Inflammatory macrophage treated with lipopolysaccharide for 4 hours (primary cell): ENCODE measurements around the gene PLEK.
A peak's percentile ranks its signal among the peaks of the same experiment; 100 is the strongest.
"Not testable (repeated sequence)": the region's sequence is repeated elsewhere in the genome, so short reads cannot be mapped to it uniquely, and the experiment has no call there.

Experiments used
- DNase-seq: peaks from one replicate; pipeline ENCODE4 v3.0.0-alpha.2; 2020

Gene PLEK

DNA sequence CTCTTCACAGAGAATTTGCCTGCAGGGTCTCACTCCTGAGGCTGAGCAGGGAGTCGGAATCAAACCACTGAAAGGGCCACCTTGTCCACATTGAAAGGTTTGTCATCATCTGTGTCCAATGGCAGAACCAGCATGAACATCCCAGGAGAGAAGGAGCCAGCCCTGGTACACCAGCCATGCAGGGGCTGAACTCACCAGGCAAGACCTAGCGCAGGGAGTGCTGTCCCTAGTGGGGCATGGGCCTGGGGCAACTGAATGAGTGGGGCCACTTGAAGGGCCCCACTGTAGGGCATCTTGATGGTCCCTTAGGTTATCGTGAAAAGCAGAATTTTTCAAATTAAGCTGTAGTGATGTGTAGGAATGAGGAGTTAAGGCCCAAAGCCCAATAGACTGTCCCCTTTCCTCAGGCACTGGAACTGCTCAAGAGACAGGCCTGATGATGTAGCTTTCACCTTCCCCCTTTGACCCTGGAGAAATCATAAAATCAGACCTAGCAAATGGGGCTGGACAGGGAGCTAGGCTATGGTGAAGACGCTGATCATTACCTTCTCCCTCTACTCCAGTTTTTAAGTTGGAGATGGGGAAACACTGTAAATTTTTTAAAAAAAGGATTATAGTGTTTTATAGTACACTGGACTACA is 8.4 kb upstream of the PLEK start:
- no peak for DNase-seq

DNA sequence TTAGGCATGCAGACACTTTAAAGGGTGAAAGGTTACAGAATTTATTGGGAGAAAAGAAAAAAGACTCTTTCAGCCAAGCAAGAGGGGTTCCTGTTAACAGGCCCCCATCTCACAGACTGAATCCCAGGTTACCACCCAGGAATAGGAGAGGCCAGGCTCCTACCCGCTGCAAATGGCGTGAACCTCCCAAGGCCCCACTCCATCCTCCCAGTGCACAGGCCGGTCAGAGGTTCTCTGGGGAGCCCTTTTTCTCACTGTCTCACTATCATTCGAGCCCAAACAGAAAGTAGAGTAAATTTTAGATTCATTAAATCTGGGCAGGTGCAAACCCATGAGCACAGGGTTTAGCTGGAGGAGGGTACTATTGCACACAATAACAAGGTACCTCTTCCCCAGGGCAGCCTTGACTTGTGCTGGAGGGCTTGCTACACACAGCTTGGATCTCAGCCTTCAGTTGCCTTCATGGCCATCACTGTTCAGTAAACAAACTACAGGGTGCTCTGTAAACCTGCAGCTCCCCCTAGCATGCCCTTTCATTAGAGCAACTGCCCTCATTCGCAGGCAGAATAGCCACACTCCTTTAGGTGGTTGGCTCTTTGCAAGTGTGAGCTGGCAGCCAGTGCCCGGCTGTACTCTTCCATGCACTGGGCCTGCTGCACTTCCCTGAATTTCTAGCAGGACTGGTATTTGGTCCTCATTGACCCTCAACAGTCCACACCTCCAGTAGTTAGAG is 7.3 kb upstream of the PLEK start:
- DNase-seq: peak; percentile 64

DNA sequence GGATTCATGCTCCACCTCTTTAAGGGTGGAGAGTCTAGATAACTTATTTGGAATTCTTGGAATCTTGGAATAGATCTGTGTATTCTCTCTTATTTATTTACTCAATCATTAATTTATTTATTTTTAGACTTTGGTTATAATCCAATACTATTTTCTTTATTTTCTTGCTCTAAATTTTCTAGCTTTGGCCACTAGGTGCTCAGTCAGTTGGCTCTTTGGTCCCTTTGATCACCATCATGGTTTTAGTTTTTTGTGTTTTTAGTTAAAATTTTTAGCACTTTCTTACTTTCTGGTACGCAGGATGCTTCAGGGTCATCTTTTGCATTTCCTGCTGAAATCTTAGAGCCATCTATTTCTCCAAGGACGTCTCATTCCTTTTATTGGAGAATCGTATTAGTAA is 5.2 kb upstream of the PLEK start:
- no peak for DNase-seq

DNA sequence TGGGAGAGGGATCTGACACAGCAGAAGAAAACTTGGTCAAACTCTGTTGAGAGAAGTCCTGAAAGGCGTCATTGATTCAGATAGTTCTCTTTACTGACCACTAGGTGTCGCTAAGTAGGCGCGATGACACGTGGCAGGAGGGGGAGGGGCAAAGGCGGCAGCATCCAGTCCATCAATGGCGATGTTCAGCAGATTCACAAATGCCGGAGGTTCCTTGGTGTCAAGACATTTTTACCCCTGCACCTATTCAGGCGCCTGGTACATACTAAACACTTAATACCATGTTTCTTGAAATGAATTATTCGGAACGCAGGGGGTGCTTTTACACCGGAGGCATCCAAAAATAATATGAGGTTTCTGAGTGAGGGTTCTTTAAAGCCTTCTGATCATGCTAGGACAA is 3.0 kb upstream of the PLEK start:
- DNase-seq: peak; percentile 83

DNA sequence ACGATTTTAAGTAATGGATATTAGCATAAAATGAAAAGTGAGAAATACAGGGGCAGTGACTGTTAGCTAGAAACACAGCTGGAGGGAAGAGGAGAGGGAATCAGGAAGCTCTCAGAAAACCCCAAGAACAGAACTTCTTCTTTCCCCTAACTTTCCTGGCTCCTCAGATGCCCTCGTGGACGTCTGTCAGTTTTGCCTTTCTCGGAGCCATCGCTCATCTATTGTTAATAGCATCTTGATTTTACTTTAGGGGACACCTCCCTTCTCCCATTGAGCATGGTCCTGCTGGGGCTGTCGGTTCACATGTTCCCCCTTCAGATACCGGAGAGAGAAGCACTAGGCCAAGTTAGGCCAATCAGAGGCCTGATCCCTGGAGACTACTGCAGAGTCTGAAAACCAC is 2.3 kb upstream of the PLEK start:
- DNase-seq: peak; percentile 59

DNA sequence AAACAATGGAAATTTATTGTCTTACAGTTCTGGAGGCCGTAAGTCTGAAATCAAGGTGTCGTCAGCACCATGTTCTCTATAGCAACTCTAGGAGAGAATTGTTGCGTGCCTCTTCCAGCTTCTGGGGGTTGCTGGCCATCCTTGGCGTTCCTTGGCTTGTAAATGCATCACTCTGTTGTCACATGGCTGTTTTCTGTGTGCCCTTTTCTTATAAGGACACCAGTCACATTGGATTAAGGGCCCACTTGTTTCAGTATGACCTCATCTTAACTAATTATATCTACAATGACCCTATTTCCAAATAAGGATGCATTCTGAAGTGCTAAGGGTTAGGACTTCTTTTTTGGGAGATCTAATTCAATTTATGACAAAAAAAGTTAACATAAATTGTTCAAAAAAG is 1.4 kb upstream of the PLEK start:
- DNase-seq: peak; percentile 80

DNA sequence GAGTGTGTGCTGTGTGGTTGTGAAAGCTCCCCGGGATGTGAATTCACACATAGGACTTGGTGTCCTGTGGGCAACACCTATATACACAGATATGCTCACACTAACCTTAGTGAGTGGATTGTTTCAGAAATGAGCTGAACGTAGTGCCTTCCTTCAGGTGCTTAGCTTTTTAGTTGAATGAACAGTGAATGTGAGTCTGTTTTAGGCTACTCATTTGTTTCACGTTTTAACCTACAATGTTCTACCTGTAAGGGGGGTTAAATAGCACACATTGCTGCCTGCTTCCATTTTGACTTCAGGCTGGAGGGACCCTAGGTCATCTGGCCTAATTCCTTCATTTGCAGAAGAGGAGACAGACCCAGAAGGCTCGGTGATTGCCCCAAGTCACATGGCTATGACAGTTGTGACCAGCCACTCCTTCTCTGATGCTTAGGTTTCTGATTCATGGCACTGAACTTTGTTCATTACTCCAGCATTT is 1.0 kb downstream of the PLEK start:
- peak; percentile 86 for DNase-seq

DNA sequence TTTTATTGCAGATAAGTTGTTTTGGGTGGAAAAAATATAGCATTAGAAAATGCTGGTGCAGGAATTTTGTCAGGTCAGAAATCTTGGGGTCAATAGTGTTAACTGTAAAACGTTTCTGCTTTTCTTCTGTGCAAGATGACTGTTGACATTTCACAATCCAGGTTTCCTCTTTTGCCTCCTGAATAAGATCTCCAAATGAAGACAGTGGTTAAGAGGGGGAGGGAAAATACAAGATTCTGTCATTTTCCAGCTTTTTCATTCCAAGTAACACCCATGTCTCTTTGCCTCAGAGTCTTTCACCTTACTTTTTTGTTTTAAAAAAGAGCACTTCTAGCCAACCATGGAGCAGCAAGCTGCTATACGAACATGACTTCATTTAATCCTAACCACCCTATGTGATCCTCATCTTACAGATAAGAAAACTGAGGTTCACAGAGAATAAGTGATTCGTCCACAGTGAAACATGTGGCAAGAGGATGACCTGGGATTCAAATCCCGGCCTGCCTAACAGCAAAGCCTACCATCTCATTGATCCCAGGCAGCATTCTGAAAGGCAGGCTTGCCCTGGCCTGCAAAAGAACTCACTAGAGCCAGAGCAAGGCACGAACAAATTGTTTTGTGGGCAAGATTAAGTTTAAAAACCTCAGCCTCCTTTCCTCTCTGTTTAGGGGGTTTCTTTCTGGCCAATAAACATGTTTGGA is 3.0 kb downstream of the PLEK start:
- peak; percentile 84 for DNase-seq

DNA sequence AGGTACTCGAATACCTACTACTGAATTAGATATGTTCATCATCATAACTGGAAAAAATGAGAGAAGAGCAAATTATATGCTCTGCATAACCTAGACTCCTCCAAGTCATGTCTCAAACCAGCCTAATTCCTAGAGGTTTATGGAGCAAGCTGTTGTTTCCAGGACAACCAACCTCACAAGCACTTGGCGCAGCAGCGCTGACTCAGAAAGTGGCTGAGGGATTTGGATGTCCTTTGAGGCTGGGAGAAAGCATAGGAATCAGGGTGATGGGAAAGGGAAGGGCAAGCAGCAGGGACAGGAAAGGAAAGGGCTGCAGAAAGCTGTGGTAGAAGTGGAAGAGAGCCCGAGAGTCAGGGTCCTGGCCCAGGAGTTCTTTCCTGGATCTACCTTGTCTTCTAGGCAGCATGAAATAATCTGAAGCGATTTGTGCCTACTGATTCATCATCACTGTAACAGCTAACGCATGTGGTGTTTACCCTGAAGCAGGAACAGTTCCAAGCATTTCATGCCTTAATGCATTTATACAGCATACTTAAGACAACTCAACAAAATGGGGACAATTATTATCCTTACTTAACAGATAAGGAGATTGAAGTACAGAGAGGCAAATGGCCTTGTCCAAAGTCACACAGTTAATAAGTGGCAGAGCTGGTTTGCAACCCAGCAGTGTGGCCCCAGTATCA is 3.7 kb downstream of the PLEK start:
- DNase-seq: no peak

DNA sequence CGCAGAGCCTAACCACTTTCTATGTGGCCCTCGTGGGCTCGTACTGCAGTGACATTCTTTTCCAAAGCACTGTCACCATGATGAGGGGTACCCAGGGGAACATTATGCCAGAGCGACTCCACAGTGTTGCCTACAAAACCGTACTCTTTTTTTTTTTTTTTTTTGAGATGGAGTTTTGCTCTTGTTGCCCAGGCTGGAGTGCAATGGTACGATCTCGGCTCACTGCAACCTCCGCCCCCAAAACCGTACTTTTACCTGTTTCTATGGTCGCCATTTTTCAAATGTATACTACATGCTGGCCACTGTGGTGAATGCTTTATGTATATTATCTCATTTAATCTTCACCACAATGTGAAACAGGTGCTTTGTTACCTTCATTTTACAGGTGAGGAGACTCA is 4.3 kb downstream of the PLEK start:
- no peak for DNase-seq

DNA sequence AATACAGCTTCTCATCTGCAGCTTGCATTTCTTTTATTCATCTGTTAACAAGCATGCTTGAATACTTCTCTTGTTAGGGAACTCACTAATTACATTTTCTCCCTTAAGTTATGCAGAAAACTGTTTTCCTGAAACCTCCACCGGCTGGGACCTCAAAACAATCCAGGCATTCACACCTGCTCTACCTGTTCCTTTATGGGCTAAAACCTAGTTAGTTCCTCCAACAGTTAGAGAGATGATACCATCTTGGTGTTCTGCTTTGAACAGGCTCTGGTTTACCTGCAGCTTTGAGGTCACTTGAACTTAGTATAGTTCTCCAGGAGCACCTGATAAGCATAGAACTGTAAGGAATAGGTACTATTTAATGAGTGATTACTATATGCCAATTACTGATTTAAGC is 6.1 kb downstream of the PLEK start:
- DNase-seq: no peak

DNA sequence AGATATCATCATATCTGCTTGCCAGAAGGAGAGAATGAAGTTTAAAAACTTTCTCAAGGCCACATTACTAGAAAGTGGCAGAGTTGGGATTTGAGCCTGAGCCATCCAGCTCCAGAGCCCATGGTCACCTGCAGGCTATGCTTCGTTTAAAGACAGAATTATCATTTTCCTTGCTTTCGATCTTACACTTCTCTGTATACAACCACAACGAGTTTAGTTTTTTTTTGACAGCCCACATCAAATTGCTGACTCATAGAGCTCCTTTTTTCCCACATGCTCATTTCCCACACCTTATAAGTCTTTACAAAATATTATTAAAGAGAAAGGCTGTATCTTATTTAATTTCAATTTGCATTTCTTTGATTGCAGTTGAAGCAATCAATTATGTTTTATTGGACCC is 6.5 kb downstream of the PLEK start:
- peak; percentile 38 for DNase-seq

DNA sequence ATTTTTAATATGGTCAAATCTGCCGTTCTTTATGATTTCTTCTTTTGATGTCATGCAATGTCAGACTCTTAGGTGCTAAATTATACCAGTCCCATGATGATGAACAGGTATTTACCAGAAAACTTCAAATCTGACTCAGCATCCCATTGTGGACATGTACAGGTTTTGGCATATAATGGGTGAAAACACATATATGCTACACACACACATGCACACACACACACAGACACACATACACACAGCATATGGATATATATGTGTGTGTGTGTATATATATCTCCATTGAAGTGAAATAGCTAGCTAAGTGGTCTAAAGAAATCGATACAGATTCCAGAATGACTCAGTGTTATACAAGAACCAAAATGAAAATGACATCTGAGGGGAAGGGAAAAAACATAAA is 7.4 kb downstream of the PLEK start:
- DNase-seq: no peak

DNA sequence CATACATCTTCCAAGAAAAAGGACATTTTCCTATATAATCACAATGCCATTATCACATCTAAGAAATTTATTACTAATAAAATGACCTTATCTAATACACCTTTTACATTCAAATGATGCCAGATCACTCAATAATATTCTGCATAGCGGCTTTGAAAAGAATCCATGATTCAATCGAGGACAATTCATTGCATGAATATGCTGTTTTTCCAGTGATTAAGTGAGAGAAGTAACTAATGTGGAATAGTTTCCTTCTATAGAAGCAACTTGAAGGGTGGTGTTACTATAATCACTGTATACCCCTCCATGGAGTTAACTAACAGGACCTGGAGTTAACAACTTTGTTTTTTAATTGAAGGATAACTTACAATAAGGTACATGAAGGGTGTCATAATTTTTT is 9.1 kb downstream of the PLEK start:
- DNase-seq: no peak

DNA sequence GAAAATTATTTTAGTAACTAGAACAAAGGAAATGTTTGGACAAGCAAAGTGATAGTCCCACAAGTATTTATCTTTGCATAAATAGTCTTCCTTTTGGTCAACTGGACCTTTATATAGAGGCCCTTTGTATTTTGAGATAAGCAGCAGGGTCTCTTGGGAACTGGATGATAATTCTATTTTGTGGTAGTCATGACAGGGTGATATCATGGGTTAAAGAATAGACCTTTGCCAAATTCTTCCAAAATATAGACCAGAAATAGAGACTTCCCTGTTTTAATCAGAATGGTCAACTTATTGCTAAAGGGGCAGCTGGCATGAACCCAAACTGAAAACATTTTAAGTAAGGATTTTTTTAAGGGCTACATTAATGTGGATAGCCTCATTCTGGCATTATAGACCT is 10.5 kb downstream of the PLEK start:
- peak; percentile 48 for DNase-seq

DNA sequence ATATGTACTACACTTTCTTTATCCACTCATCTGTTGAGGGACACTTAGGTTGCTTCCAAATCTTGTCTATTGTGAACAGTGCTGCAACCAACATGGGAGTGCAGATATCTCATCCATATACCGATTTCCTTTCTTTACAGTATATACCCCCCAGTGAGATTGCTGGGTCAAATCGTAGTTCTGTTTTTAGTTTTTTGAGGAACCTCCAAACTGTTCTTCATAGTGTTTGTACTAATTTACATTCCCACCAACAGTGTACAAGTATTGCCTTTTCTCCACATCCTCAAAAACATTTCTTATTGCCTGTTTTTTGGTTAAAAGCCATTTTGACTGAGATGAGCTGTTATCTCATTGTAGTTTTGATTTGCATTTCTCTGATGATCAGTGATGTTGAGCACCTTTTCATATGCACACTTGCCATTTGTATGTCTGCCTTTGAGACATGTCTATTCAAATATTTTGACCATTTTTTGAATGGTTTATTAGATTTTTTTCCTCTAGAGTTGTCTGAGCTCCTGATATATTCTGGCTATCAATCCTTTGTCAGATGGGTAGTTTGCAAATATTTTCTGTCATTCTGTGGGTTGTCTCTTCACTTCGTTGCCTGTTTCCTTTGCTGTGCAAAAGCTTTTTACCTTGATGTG is 12.2 kb downstream of the PLEK start:
- DNase-seq: peak; percentile 50

DNA sequence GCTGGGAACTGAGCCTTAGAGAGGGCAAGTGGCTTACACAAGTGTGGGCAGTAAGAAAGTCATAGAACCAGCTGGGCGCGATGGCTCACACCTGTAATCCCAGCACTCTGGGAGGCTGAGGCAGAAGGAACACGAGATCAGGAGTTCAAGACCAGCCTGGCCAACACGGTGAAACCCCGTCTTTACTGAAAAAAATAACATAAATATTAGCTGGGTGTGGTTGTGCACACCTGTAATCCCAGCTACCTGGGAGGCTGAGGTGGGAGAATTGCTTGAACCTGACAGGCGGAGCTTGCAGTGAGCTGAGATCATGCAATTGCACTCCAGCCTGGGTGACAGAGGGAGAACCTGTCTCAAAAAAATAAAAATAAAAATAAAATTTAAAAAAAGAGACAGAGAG is 13.7 kb downstream of the PLEK start:
- DNase-seq: not testable (repeated sequence)

DNA sequence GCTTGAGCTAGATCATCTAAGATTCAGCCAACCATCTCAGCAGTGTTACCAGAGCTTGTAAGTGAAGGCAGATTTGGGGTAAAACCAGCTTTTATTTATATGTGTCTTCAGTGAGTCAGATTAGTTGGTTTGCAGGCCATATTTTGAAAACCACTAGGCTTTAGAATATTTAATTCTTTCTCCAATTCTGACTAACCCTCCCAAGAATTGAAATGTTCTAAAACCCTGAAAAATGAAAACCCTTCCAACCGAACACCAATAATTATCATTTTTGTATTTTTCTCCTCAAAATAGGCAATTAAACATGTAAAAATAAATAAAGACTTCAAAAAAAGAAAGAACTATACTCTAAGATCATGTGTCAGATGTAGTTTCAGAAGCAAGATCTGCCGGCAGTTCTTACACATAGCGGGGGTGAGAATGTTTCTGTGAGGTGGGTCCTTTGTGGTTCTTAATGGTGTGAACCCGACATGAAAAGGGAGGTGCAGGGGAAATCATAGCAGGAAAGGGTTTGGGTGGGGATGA is 14.2 kb downstream of the PLEK start:
- DNase-seq: no peak

DNA sequence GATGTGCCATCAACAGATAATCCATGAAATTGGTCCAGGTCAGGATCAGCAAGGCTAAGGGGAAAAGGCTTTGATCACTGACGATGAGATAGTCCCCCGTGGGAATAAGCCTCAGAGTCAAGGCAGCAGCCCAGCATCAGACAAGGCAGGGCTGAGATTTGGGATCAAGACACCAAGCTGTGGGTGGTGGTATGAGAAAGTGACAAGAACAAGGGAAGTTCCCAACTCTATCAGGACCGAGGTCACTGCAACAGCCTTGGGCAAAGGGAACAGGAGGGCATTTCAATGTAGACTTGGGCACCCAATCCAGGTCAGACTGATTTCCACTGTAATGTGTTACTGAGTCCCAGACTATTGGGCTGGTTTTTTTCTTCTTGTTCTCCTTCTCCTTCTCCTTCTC is 18.7 kb downstream of the PLEK start:
- peak; percentile 49 for DNase-seq

DNA sequence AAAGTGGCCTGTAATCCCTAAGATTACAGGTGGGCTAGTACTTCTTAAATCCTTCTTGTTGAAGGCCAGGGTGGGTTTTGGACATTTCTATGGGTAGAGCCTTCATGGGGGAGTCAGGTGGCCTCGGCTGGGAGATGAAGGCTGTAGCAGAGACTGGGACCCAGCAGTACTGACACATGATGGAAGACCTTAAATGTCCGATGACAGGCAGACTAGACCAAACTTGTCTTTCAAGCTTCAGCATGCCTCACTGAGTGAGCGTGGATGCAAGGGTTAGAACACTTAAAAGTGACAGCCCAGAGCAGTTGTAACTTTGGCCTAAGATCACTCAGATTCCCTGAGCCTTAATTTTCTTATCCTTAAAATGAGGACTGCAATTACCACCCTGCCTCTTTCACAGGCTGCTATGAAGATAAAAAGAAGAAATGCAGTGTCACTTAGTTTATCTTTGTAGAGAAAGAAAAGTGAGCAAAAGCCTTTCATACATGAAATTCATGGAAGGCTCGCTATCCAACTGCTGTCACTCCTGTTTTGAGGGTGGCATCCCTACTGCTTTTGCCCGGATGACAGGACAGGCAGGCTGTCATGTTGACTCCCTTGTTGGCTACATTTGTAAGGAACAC is 19.5 kb downstream of the PLEK start:
- DNase-seq: no peak

DNA sequence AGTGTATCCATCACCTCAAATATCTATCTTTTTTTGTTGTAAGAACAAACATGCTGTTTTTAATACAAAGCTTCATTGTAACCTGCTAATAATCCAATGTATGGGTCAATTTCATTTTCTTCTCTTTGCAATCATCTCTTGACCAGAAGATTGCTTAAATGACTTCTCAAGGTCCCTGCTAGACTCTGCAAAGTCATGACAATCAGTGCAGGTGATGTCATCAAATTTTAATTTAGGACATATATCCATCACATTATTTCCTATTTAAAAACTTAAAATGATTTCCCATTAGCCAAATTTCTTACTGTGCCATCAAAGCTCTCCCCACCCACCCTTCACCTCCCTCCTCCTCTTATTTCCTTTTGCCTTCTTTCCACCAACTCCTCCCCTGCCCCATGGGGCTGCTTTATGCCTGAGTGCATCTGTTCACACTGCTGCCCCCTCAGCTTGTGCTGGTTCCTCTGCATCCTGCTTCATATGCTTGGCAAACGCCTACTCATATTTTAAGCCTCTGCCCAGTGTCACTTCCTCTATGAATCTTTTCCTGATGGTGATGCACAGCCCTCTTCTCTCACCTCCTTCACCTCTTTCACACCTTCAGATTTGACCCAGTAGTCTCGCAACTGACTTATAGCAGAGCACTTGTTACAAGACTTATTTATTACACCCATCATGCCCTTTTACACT is 20.3 kb downstream of the PLEK start:
- peak; percentile 83 for DNase-seq

DNA sequence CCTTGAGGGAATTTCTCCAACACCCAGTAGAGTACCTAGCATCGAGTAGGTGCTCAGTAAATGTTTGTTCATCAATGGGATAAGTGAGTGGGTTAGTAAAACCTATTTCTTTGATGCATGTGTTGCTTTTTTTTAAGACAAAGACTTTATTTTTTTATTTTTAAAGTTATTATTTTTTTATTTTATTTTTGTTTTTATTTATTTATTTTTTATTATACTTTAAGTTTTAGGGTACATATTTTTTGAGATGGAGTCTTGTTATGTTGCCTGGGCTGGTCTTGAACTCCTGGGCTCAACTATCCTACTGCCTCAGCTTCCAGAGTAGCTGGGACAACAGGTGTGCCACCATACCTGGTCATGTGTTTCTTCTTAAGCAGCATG is 20.8 kb downstream of the PLEK start:
- no peak for DNase-seq
